T-cell (primary cell): Measurements from ENCODE around the gene L3MBTL4. TPM values are rescaled to one million over a fixed set of nuclear protein-coding genes. Genes with fewer than 3 reads are reported as not detected.
"Not testable (repeated sequence)": the region's sequence is repeated elsewhere in the genome, so short reads cannot be mapped to it uniquely, and the experiment has no call there.

Experiments
- ATAC-seq, 4 experiments: fragments of 200-7000 bp in 3 of 4; fragments of 150-1000 bp in 1 of 4; cut with Tn5 transposase; replicated peaks in 1 of 4; 1 replicate in 3 of 4; 2 replicates in 1 of 4; pipeline ENCODE4 v1.10.0; 2021; ENCODE audit warnings: moderate library complexity in 3 of 4, mild to moderate bottlenecking in 2 of 4, moderate number of reproducible peaks in 1 of 4
- CTCF ChIA-PET, 2 donors: fragments of 300-600 bp; sonication (Branson Sonifier 250); formaldehyde crosslinking; loops; one replicate each; lab custom pipeline; 2022; ENCODE audit warnings: antibody characterized with exemption in 2 of 2; lab: Charles Lee
- POLR2A ChIA-PET, 2 donors: fragments of 300-600 bp; sonication (Branson Sonifier 250); formaldehyde crosslinking; loops; one replicate each; lab custom pipeline; 2022; ENCODE audit warnings: antibody characterized with exemption in 2 of 2; lab: Charles Lee
- DNase-seq, 35 experiments: peaks; one replicate each; pipeline versions ENCODE4 v3.0.0 to v3.0.0-alpha.2; 2013 to 2023
- H3K27ac ChIP-seq: one replicate; pipeline ENCODE4 v1.5.1; 2013; ENCODE audit warnings: low read length
- H3K27me3 ChIP-seq, 2 experiments: replicated peaks in 1 of 2; 1 replicate in 1 of 2; 2 replicates in 1 of 2; pipeline versions ENCODE4 v1.6.1 to v1.7.0; 2013; ENCODE audit warnings: low read length in 1 of 2, mixed read lengths in 1 of 2; ENCODE audit not compliant: control insufficient read depth in 2 of 2, insufficient read depth in 2 of 2; ENCODE audit errors: extremely low read depth in 1 of 2
- H3K36me3 ChIP-seq, 2 donors: 1 replicate in 1 of 2; 2 replicates in 1 of 2; pipeline versions ENCODE4 v1.6.1 to v1.7.0; 2013; ENCODE audit warnings: low read length in 1 of 2; ENCODE audit not compliant: control insufficient read depth in 2 of 2, insufficient read depth in 1 of 2; ENCODE audit errors: extremely low read depth in 1 of 2
- H3K4me1 ChIP-seq, 2 experiments: 1 replicate in 1 of 2; 2 replicates in 1 of 2; pipeline versions ENCODE4 v1.6.1 to v1.7.0; 2013; ENCODE audit warnings: low read length in 2 of 2, mixed read lengths in 1 of 2; ENCODE audit not compliant: insufficient read depth in 2 of 2, control insufficient read depth in 1 of 2; ENCODE audit errors: extremely low read depth in 1 of 2
- H3K4me3 ChIP-seq, 2 donors: 1 replicate in 1 of 2; 2 replicates in 1 of 2; pipeline versions ENCODE4 v1.5.1 to v1.7.0; 2013; ENCODE audit warnings: mild to moderate bottlenecking in 2 of 2, low read length in 1 of 2, moderate library complexity in 1 of 2; ENCODE audit not compliant: control insufficient read depth in 1 of 2; ENCODE audit errors: extremely low read depth in 1 of 2
- H3K9me3 ChIP-seq: 2 replicates; pipeline ENCODE4 v1.7.0; 2013
- H3K27ac Mint-ChIP-seq, 2 donors: one replicate each; pipeline ENCODE4 v1.8.0; 2020 to 2021; ENCODE audit warnings: mild to moderate bottlenecking in 2 of 2, mixed read lengths in 2 of 2
- H3K27me3 Mint-ChIP-seq, 2 donors: one replicate each; pipeline ENCODE4 v1.8.0; 2021 to 2022; ENCODE audit warnings: mixed read lengths in 2 of 2
- H3K36me3 Mint-ChIP-seq: one replicate; pipeline ENCODE4 v1.8.0; 2021; ENCODE audit warnings: mixed read lengths
- H3K4me1 Mint-ChIP-seq, 3 donors: one replicate each; pipeline ENCODE4 v1.8.0; 2020 to 2022; ENCODE audit warnings: mixed read lengths in 3 of 3, mild to moderate bottlenecking in 1 of 3
- H3K4me3 Mint-ChIP-seq, 3 donors: one replicate each; pipeline ENCODE4 v1.8.0; 2020 to 2022; ENCODE audit warnings: mild to moderate bottlenecking in 3 of 3, mixed read lengths in 3 of 3, moderate library complexity in 3 of 3
- H3K9me3 Mint-ChIP-seq, 3 donors: one replicate each; pipeline ENCODE4 v1.8.0; 2020 to 2022; ENCODE audit warnings: mixed read lengths in 3 of 3
- WGBS: methylation state at CpG from one replicate; pipeline ENCODE4 v1.1.5; 2013; ENCODE audit warnings: missing lambda C conversion rate; ENCODE audit not compliant: insufficient coverage; 5-methylcytosine and 5-hydroxymethylcytosine counted together
- total RNA-seq, 35 experiments: library from RNA in 6 of 35; stranded (reverse) in 6 of 35; fragments of 120-200 nt in 1 of 35; gene quantifications; one replicate each; pipeline versions ENCODE4 v1.2.1 to v1.2.4 and lab custom pipeline; 2013 to 2026

The L3MBTL4 gene
- total RNA-seq, 5 donors from 2014 or later (not counting 1 experiment from before 2014, with no cell fraction given): 0.58 to 1.6 (median 0.83) TPM

GRCh38 chr18:6145645-6146306 lies 268.9 kb downstream of the L3MBTL4 start:
- WGBS: 86% methylated on average over 18 of the region's 18 CpGs
- ChIA-PET POLR2A (no interaction called here), CTCF (no interaction called here)
- Histone ChIP-seq H3K9me3 (no peaks in the 10 kb centered on the region), H3K4me1 (no peaks in the 10 kb centered on the region), H3K27ac (no peak overlapping the region), H3K27me3 (no peaks in the 10 kb centered on the region), H3K36me3 (no peaks in the 10 kb centered on the region), H3K4me3 (no peak overlapping the region)
- Mint-ChIP-seq H3K4me3 (no peak overlapping the region), H3K36me3 (no peaks in the 10 kb centered on the region), H3K27ac (no peak overlapping the region), H3K27me3 (no peaks in the 10 kb centered on the region), H3K9me3 (peaks cover 0 to 4% (median 4%) of the 10 kb centered on the region in 3 donors), H3K4me1 (no peaks in the 10 kb centered on the region)
- DNase-seq: no peak
- ATAC-seq: no peak

GRCh38 chr18:6139007-6139406 lies 275.7 kb downstream of the L3MBTL4 start:
- Mint-ChIP-seq H3K27me3 (no peaks in the 10 kb centered on the region), H3K36me3 (no peaks in the 10 kb centered on the region), H3K27ac (no peak overlapping the region), H3K4me3 (no peak overlapping the region), H3K4me1 (peaks cover 0 to 5% (median 0%) of the 10 kb centered on the region in 3 donors), H3K9me3 (peaks cover 0 to 5% (median 0%) of the 10 kb centered on the region in 3 donors)
- no peak for DNase-seq
- Histone ChIP-seq H3K27ac (no peak overlapping the region), H3K27me3 (no peaks in the 10 kb centered on the region), H3K9me3 (no peaks in the 10 kb centered on the region), H3K4me3 (no peak overlapping the region), H3K4me1 (no peaks in the 10 kb centered on the region), H3K36me3 (no peaks in the 10 kb centered on the region)
- ChIA-PET POLR2A (no interaction called here), CTCF (no interaction called here)
- no peak for ATAC-seq
- 89% methylated on average over 2 of the region's 3 CpGs for WGBS

GRCh38 chr18:6135901-6136300 lies 278.8 kb downstream of the L3MBTL4 start:
- H3K4me1 Mint-ChIP-seq: not testable (repeated sequence)

GRCh38 chr18:6135029-6135428 lies 279.7 kb downstream of the L3MBTL4 start:
- WGBS: 100% methylated on average over 1 of the region's 2 CpGs
- H3K4me3 Mint-ChIP-seq, CTCF ChIA-PET, H3K27me3 Mint-ChIP-seq, DNase-seq, H3K36me3 ChIP-seq, POLR2A ChIA-PET, H3K9me3 ChIP-seq, H3K4me1 ChIP-seq, H3K27ac Mint-ChIP-seq, ATAC-seq, H3K36me3 Mint-ChIP-seq, H3K27me3 ChIP-seq, H3K4me1 Mint-ChIP-seq, H3K9me3 Mint-ChIP-seq, H3K27ac ChIP-seq, H3K4me3 ChIP-seq: not testable (repeated sequence)

More at GRCh38 chr18:6135901-6136300, 278.8 kb downstream of the L3MBTL4 start:
- POLR2A ChIA-PET, H3K27me3 Mint-ChIP-seq, H3K4me3 Mint-ChIP-seq, H3K4me1 ChIP-seq, H3K9me3 Mint-ChIP-seq, H3K27ac ChIP-seq, H3K36me3 ChIP-seq, DNase-seq, H3K4me3 ChIP-seq, ATAC-seq, H3K9me3 ChIP-seq, H3K27ac Mint-ChIP-seq, CTCF ChIA-PET, H3K27me3 ChIP-seq, H3K36me3 Mint-ChIP-seq: not testable (repeated sequence)
- WGBS: no CpG with 5 or more reads among the region's 1 CpG

GRCh38 chr18:6132751-6133368 lies 281.9 kb downstream of the L3MBTL4 start:
- DNase-seq: no peak
- no peak overlapping the region for H3K27ac ChIP-seq
- H3K9me3 Mint-ChIP-seq: peaks cover 0 to 5% (median 4%) of the 10 kb centered on the region in 3 donors
- ChIA-PET POLR2A (interaction anchor here in 1 of 2 donors (0.5 kb wide), 1 partner anchor 16 kb away, joined by 4 read pairs; no protein-coding TSS in a partner anchor), CTCF (no interaction called here)
- H3K36me3 ChIP-seq: no peaks in the 10 kb centered on the region
- H3K36me3 Mint-ChIP-seq: no peaks in the 10 kb centered on the region
- ATAC-seq: no peak
- H3K27me3 ChIP-seq: no peaks in the 10 kb centered on the region
- no peaks in the 10 kb centered on the region for H3K4me1 ChIP-seq
- no peak overlapping the region for H3K27ac Mint-ChIP-seq
- H3K9me3 ChIP-seq: no peaks in the 10 kb centered on the region
- no peaks in the 10 kb centered on the region for H3K27me3 Mint-ChIP-seq
- peaks cover 0 to 5% (median 0%) of the 10 kb centered on the region in 3 donors for H3K4me1 Mint-ChIP-seq
- H3K4me3 ChIP-seq: no peak overlapping the region
- 86% methylated on average over 9 of the region's 10 CpGs for WGBS
- no peak overlapping the region for H3K4me3 Mint-ChIP-seq

- ATAC-seq: no peak
- Mint-ChIP-seq H3K4me3 (no peak overlapping the region), H3K36me3 (no peaks in the 10 kb centered on the region), H3K27ac (no peak overlapping the region), H3K4me1 (no peaks in the 10 kb centered on the region), H3K9me3 (peaks cover 0 to 4% (median 3%) of the 10 kb centered on the region in 3 donors), H3K27me3 (no peaks in the 10 kb centered on the region)
- no peaks in the 10 kb centered on the region for H3K27me3 ChIP-seq
- H3K4me3 ChIP-seq: no peak overlapping the region
- H3K36me3 ChIP-seq: no peaks in the 10 kb centered on the region
- no peak for DNase-seq
- no peaks in the 10 kb centered on the region for H3K4me1 ChIP-seq
- POLR2A ChIA-PET: no interaction called here
- no peak overlapping the region for H3K27ac ChIP-seq
- CTCF ChIA-PET: no interaction called here
- H3K9me3 ChIP-seq: no peaks in the 10 kb centered on the region
- no CpG with 5 or more reads among the region's 4 CpGs for WGBS
Observed at GRCh38 chr18:6120820-6121279, 293.9 kb downstream of the L3MBTL4 start.
